Measurements from ENCODE around the gene AKAP9. TPM values are rescaled to one million over a fixed set of nuclear protein-coding genes. Genes with fewer than 3 reads are reported as not detected.
A peak's percentile ranks its signal among the peaks of the same experiment; 100 is the strongest.
"Not testable (repeated sequence)": the region's sequence is repeated elsewhere in the genome, so short reads cannot be mapped to it uniquely, and the experiment has no call there.

AKAP9 gene
- polyA plus RNA-seq, 1 experiment, result 24.3 TPM

DNA sequence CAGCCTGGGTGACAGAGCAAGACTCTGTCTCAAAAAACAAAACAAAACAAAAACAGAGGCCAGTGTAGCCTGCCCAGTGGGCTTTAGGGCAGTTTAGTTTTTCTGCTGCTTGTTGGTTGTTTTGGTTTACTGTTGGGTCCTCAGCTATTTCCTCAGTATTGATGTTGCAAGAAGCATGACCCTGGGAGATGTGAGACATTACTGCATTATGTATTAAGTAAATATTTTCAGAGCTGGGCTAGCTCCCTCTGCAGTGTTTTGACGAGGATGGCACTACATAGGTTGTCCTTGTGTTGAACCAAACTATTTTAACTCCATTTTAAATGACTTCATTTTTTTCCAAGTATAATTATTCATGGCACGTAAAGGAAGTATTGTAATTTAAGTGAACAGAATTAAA is 4.8 kb downstream of the AKAP9 start:
- CTCF ChIA-PET, result interaction anchor here (0.7 to 2.6 kb wide), 5 partner anchors 64 to 863 kb away, joined by 3 to 7 read pairs (median 4); no protein-coding TSS in a partner anchor
- no peaks in the 10 kb centered on the region; the same call in 1 of the 2 replicates for H3K9me3 ChIP-seq (ENCODE audit: control insufficient read depth, insufficient read depth, low read length)
- POLR2A ChIA-PET, result no interaction called here
- H3K27me3 ChIP-seq (ENCODE audit: control insufficient read depth, insufficient read depth, low read length), result no peaks in the 10 kb centered on the region
- no peak overlapping the region for H3K4me3 ChIP-seq (ENCODE audit: low read depth, low read length)
- no peak overlapping the region for H3K27ac ChIP-seq (ENCODE audit: low read depth, low read length)
- peak; percentile 38 for DNase-seq (ENCODE audit: low read depth, low spot score)
- TF ChIP-seq, protein P1, sequence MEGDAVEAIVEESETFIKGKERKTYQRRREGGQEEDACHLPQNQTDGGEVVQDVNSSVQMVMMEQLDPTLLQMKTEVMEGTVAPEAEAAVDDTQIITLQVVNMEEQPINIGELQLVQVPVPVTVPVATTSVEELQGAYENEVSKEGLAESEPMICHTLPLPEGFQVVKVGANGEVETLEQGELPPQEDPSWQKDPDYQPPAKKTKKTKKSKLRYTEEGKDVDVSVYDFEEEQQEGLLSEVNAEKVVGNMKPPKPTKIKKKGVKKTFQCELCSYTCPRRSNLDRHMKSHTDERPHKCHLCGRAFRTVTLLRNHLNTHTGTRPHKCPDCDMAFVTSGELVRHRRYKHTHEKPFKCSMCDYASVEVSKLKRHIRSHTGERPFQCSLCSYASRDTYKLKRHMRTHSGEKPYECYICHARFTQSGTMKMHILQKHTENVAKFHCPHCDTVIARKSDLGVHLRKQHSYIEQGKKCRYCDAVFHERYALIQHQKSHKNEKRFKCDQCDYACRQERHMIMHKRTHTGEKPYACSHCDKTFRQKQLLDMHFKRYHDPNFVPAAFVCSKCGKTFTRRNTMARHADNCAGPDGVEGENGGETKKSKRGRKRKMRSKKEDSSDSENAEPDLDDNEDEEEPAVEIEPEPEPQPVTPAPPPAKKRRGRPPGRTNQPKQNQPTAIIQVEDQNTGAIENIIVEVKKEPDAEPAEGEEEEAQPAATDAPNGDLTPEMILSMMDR (IDR thresholded peaks at IDR 0.05; ENCODE audit: low read depth, low read length), result peak; percentile 39

DNA sequence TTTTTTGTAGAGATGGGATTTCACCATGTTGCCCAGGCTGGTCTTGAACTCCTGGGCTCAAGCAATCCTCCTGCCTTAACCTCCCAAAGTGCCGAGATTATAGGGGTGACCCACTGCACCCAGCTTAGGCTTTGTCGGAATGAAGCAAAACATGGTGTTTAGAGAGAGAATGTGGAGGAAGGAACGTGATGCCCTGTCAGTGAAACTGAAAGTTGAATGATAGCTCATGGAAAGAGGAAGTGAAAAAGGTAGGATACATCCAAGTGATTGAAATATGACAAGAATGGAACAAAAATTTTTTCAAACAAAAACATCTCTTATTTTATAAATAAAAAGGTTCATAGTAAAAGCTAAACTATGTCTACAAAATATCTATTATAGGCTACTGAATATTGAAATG is 5.9 kb downstream of the AKAP9 start:
- ChIA-PET CTCF (interaction anchor here (0.6 to 2.6 kb wide), 5 partner anchors 24 to 1458 kb away, joined by 3 to 10 read pairs (median 4); no protein-coding TSS in a partner anchor), POLR2A (no interaction called here)
- Histone ChIP-seq H3K27ac (ENCODE audit: low read depth, low read length) (no peak overlapping the region), H3K27me3 (ENCODE audit: control insufficient read depth, insufficient read depth, low read length) (no peaks in the 10 kb centered on the region), H3K9me3 (ENCODE audit: control insufficient read depth, insufficient read depth, low read length) (no peaks in the 10 kb centered on the region), H3K4me3 (ENCODE audit: low read depth, low read length) (no peak overlapping the region)
- DNase-seq (ENCODE audit: low read depth, low spot score), result no peak
- TF ChIP-seq, protein P1 (IDR thresholded peaks at IDR 0.05; ENCODE audit: low read depth, low read length), result no peak

DNA sequence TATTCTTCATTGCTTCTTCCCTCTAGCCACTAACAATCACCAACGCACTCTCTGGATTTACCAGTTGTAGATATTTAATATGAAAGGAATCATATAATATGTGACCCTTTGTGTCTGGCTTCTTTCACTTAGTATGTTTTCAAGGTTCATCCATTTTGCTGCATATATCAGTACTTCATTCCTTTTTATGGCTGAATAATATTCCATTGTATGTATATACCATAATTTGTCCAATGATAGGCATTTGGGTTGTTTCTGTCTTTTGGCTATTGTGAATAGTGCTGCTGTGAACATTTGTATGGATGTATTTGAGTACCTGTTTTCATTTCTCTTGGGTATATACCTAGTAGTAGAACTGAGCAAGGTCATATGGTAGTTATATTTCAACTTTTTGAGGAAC is 7.3 kb downstream of the AKAP9 start:
- Histone ChIP-seq H3K4me3 (ENCODE audit: low read depth, low read length) (no peak overlapping the region), H3K27ac (ENCODE audit: low read depth, low read length) (no peak overlapping the region), H3K9me3 (ENCODE audit: control insufficient read depth, insufficient read depth, low read length) (no peaks in the 10 kb centered on the region), H3K27me3 (ENCODE audit: control insufficient read depth, insufficient read depth, low read length) (no peaks in the 10 kb centered on the region)
- no peak for DNase-seq (ENCODE audit: low read depth, low spot score)
- ChIA-PET POLR2A (no interaction called here), CTCF (interaction anchor here (2.6 kb wide), 1 partner anchor 67 kb away, joined by 7 read pairs; no protein-coding TSS in a partner anchor)
- TF ChIP-seq, protein P1 (IDR thresholded peaks at IDR 0.05; ENCODE audit: low read depth, low read length), result no peak

DNA sequence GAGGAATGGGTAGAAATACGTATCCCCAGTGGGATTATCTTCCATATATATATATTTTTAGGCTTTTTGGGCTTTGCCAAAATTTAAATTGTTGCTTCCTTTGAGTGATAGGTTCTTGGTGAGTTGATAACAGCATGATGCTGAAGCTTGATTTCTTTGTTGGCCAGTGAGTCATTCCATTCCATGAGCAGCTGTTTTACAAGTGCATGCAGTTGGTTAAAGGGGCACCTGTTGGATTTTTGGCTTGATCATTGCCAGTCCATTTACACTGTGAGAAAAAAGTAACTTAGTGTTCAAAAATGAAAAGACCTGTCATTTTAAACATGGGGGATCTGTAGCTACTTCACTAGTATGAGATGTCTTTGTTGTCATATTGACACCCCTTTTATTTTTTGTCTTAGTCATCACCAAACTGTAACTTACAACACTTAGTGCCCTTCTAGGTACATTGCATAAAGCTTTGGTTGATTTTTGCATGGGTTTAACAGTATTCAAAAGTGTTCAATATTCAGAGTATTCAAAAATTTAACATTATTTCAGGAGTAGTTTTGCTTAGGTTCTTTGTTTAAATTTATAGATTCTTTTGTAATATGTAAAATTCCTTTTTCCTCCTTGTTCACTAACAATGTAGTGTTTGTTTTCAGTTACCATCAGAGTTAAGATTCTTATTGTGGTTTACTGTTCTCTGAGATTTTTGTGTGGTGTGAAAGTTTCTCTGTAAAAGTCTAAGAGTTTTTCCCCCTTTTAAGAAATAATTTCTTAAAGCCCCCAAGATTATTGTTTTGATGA is 8.8 kb downstream of the AKAP9 start:
- ChIA-PET CTCF (no interaction called here), POLR2A (no interaction called here)
- H3K4me3 ChIP-seq (ENCODE audit: low read depth, low read length), result no peak overlapping the region
- no peak for DNase-seq (ENCODE audit: low read depth, low spot score)
- TF ChIP-seq, protein P1 (IDR thresholded peaks at IDR 0.05; ENCODE audit: low read depth, low read length), result no peak
- H3K27me3 ChIP-seq (ENCODE audit: control insufficient read depth, insufficient read depth, low read length), result no peaks in the 10 kb centered on the region
- H3K27ac ChIP-seq (ENCODE audit: low read depth, low read length), result no peak overlapping the region
- H3K9me3 ChIP-seq (ENCODE audit: control insufficient read depth, insufficient read depth, low read length), result no peaks in the 10 kb centered on the region

DNA sequence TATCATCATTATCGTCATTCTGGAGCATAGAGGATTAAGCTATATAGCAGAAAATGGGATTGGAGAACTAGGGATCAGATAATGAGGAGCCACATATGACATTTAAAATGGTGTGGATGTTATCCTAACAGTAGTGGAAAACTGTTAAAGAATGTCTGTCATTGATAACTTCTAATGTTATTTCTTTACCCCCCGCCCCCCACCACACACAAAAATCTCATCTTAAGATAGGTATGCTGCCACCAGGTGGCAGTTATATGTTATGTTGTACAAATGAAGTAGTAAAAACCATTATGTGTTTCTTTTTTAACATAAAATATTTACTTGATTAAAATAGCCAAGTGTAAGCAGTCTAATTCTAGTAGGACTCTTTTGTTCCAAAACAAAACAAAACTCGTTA is 13.0 kb downstream of the AKAP9 start:
- TF ChIP-seq, protein P1 (IDR thresholded peaks at IDR 0.05; ENCODE audit: low read depth, low read length), result peak; percentile 41
- no peak overlapping the region for H3K27ac ChIP-seq (ENCODE audit: low read depth, low read length)
- POLR2A ChIA-PET, result no interaction called here
- H3K27me3 ChIP-seq (ENCODE audit: control insufficient read depth, insufficient read depth, low read length), result no peaks in the 10 kb centered on the region
- no peak for DNase-seq (ENCODE audit: low read depth, low spot score)
- CTCF ChIA-PET, result interaction anchor here (0.7 to 1.4 kb wide), 3 partner anchors 10 to 786 kb away, joined by 3 to 6 read pairs (median 4); no protein-coding TSS in a partner anchor
- no peaks in the 10 kb centered on the region; the same call in 1 of the 2 replicates for H3K9me3 ChIP-seq (ENCODE audit: control insufficient read depth, insufficient read depth, low read length)
- H3K4me3 ChIP-seq (ENCODE audit: low read depth, low read length), result no peak overlapping the region

DNA sequence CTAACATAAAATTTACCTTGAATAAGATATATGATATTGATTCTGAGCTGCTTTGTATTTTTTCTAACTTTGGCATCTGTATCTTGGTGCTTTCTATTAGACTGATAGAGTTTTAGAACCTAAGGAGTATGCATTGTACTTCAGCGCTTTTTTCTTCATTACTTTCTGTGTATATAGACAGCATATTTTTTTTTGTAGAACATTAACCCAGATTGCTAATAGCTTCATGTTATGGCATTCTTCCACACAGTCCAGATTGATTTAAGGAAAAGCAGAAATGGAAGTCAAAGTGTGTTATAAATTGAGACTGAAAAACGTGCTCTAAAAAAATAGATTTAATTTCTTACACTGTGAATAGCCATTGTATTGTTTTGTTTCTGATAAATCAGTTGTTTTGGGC is 15.8 kb downstream of the AKAP9 start:
- POLR2A ChIA-PET; H3K9me3 ChIP-seq (ENCODE audit: control insufficient read depth, insufficient read depth, low read length); H3K4me3 ChIP-seq (ENCODE audit: low read depth, low read length); DNase-seq (ENCODE audit: low read depth, low spot score); H3K27ac ChIP-seq (ENCODE audit: low read depth, low read length); CTCF ChIA-PET; H3K27me3 ChIP-seq (ENCODE audit: control insufficient read depth, insufficient read depth, low read length): not testable (repeated sequence)

Measured in AG04450 (cell line).